PC-9 (cell line): ENCODE results near the gene BORCS5. TPM values are rescaled to one million over a fixed set of nuclear protein-coding genes. Genes with fewer than 3 reads are reported as not detected.

Experiments used
- BruUV-seq: library from RNA; stranded (reverse); fragments of 400-500 nt; replicated peaks from 2 replicates; lab custom pipeline; 2021; lab: Mats Ljungman, UMichigan
- CTCF ChIA-PET: fragments of 300-600 bp; sonication (Branson Sonifier 250); formaldehyde crosslinking; loops from one replicate; lab custom pipeline; 2022; ENCODE audit warnings: antibody characterized with exemption; lab: Charles Lee
- POLR2A ChIA-PET: fragments of 300-600 bp; sonication (Branson Sonifier 250); formaldehyde crosslinking; loops from one replicate; lab custom pipeline; 2022; ENCODE audit warnings: antibody characterized with exemption; ENCODE audit not compliant: unreplicated experiment; lab: Charles Lee
- DNase-seq, 2 experiments: peaks; one replicate each; pipeline versions ENCODE4 v3.0.0 to v3.0.0-alpha.2; 2015 to 2022; ENCODE audit warnings: mixed read lengths in 1 of 2
- H2AFZ ChIP-seq: fragments of 200-600 bp; sonication (generic); 2 replicates; pipeline ENCODE4 v1.8.1; 2017; ENCODE audit warnings: antibody characterized with exemption
- H3F3A ChIP-seq: fragments of 200-600 bp; sonication (generic); 2 replicates; pipeline ENCODE4 v1.8.1; 2017; ENCODE audit warnings: antibody characterized with exemption, mild to moderate bottlenecking, low read depth; ENCODE audit not compliant: insufficient read depth
- H3K27ac ChIP-seq: fragments of 200-600 bp; sonication (generic); 2 replicates; pipeline ENCODE4 v1.6.1; 2016; ENCODE audit warnings: mixed run types
- H3K27me3 ChIP-seq: fragments of 200-600 bp; sonication (generic); 2 replicates; pipeline ENCODE4 v1.6.1; 2016; ENCODE audit warnings: low read depth, mixed run types; ENCODE audit not compliant: insufficient read depth
- H3K36me3 ChIP-seq: fragments of 200-600 bp; sonication (generic); 2 replicates; pipeline ENCODE4 v1.6.1; 2016; ENCODE audit warnings: low read depth, mixed run types
- H3K4me1 ChIP-seq: fragments of 200-600 bp; sonication (generic); replicated peaks from 2 replicates; pipeline ENCODE4 v1.6.1; 2016; ENCODE audit warnings: mixed run types; ENCODE audit not compliant: insufficient read depth
- H3K4me2 ChIP-seq: fragments of 200-600 bp; sonication (generic); 2 replicates; pipeline ENCODE4 v1.6.1; 2017; ENCODE audit warnings: mixed run types
- H3K4me3 ChIP-seq: fragments of 200-600 bp; sonication (generic); 2 replicates; pipeline ENCODE4 v1.6.1; 2016; ENCODE audit warnings: mixed run types
- H3K79me2 ChIP-seq: fragments of 200-600 bp; sonication (generic); 2 replicates; pipeline ENCODE4 v1.6.1; 2017; ENCODE audit warnings: low read depth, mixed run types
- H3K9me2 ChIP-seq: fragments of 200-600 bp; sonication (generic); 2 replicates; pipeline ENCODE4 v1.8.1; 2017; ENCODE audit warnings: mild to moderate bottlenecking; ENCODE audit not compliant: insufficient read depth
- H3K9me3 ChIP-seq: fragments of 200-600 bp; sonication (generic); 2 replicates; pipeline ENCODE4 v1.8.1; 2016; ENCODE audit warnings: low read depth; ENCODE audit not compliant: insufficient read depth
- H4K20me1 ChIP-seq: fragments of 200-600 bp; sonication (generic); 2 replicates; pipeline ENCODE4 v1.8.1; 2017; ENCODE audit not compliant: insufficient read depth
- EZH2 ChIP-seq: fragments of 200-600 bp; sonication (generic); IDR thresholded peaks from 2 replicates; pipeline ENCODE4 v1.8.0; 2017; ENCODE audit warnings: antibody characterized with exemption, low read depth
- intact Hi-C: fragments of 100-400 bp; cut with micrococcal nuclease; formaldehyde crosslinking; loops from one replicate; pipeline ENCODE4 v1.10.0; 2022; ENCODE audit not compliant: unreplicated experiment
- total RNA-seq: library from RNA; stranded (reverse); gene quantifications from 2 replicates; pipeline ENCODE4 v1.2.3, GENCODE V29; 2021
- TF ChIP-seq, protein P1 (sequence below): fragments of 200-600 bp; sonication (generic); conservative IDR thresholded peaks from 2 replicates; pipeline ENCODE4 v1.6.1; 2017; ENCODE audit warnings: mixed run types, antibody characterized with exemption, mild to moderate bottlenecking, moderate library complexity

The BORCS5 gene
- total RNA-seq, 1 experiment from 2014 or later, result 19.7 TPM

DNA sequence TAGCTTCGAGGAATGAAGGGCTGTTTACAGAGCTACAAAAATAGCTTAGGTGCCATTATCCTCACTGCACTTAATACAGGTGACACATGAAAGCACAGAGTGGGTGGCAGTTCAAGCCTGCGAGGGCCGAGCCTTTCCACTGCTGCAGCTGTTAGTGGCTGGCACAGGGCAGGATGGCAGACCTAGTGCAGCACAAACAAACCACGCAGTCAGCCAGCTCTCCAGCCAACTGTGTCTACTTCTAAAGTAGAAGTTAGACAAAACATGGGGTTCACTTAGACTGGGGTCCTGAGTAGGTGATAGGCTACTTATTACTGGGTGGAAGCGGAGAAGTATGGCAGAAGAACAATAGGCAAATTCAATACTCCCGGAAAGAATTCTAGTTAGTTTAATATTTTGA, 110.4 kb downstream of the BORCS5 start:
- ChIA-PET POLR2A (no interaction called here), CTCF (no interaction called here)
- DNase-seq, result no peak
- BruUV-seq, result no TSS peak
- no peak overlapping the region for H3K4me3 ChIP-seq
- TF ChIP-seq, protein P1, sequence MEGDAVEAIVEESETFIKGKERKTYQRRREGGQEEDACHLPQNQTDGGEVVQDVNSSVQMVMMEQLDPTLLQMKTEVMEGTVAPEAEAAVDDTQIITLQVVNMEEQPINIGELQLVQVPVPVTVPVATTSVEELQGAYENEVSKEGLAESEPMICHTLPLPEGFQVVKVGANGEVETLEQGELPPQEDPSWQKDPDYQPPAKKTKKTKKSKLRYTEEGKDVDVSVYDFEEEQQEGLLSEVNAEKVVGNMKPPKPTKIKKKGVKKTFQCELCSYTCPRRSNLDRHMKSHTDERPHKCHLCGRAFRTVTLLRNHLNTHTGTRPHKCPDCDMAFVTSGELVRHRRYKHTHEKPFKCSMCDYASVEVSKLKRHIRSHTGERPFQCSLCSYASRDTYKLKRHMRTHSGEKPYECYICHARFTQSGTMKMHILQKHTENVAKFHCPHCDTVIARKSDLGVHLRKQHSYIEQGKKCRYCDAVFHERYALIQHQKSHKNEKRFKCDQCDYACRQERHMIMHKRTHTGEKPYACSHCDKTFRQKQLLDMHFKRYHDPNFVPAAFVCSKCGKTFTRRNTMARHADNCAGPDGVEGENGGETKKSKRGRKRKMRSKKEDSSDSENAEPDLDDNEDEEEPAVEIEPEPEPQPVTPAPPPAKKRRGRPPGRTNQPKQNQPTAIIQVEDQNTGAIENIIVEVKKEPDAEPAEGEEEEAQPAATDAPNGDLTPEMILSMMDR, result no peak
- no peak for TF ChIP-seq EZH2
- H4K20me1 ChIP-seq, result no peaks in the 10 kb centered on the region
- intact Hi-C loops, result no loop called here
- H3K27ac ChIP-seq, result no peak overlapping the region
- H3K9me2 ChIP-seq, result no peaks in the 10 kb centered on the region
- H3K27me3 ChIP-seq, result no peaks in the 10 kb centered on the region
- H2AFZ ChIP-seq, result no peak overlapping the region
- H3K4me1 ChIP-seq, result no peaks in the 10 kb centered on the region
- no peaks in the 10 kb centered on the region for H3K79me2 ChIP-seq
- no peaks in the 10 kb centered on the region for H3F3A ChIP-seq
- H3K9me3 ChIP-seq, result no peaks in the 10 kb centered on the region
- no peaks in the 10 kb centered on the region for H3K36me3 ChIP-seq
- H3K4me2 ChIP-seq, result no peak overlapping the region

DNA sequence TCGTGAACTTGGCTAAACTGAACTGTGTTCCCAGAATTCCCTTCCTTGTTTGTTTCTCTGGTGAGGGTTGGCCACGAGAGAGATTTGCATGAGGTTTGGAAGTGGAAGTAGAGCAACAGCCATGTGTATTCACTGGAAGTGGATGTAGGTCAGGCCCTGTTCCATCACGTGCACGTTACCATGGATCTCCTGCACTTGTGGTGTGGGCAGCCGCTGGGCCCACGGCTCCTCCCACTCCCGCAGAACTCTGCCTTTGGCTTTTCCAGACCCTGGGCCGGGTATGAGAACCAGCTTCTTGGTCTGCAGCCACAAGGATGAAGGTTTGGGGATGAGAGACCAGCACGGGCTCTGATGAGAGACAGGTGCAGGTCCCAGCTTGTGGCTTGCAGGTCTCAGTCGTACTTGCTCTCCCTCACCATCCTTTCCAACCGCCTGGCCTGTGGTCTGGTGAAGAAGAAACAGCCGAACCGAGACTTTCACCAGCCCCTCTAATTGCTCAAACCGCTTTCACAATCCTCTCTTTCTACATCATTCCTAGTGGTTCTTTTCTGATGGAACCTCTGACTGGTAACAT, 110.9 kb downstream of the BORCS5 start:
- no peak for TF ChIP-seq EZH2
- TF ChIP-seq, protein P1, result no peak
- H3K36me3 ChIP-seq, result no peaks in the 10 kb centered on the region
- H3K27me3 ChIP-seq, result no peaks in the 10 kb centered on the region
- intact Hi-C loops, result no loop called here
- no peaks in the 10 kb centered on the region for H3K79me2 ChIP-seq
- no peak overlapping the region for H2AFZ ChIP-seq
- no peaks in the 10 kb centered on the region for H3K9me2 ChIP-seq
- no peaks in the 10 kb centered on the region for H4K20me1 ChIP-seq
- H3K4me3 ChIP-seq, result no peak overlapping the region
- no peak overlapping the region for H3K4me2 ChIP-seq
- no peaks in the 10 kb centered on the region for H3K4me1 ChIP-seq
- ChIA-PET CTCF (interaction anchor here (0.6 kb wide), 1 partner anchor 576 kb away, joined by 3 read pairs; no protein-coding TSS in a partner anchor), POLR2A (no interaction called here)
- no peak overlapping the region for H3K27ac ChIP-seq
- BruUV-seq, result no TSS peak
- no peaks in the 10 kb centered on the region for H3F3A ChIP-seq
- H3K9me3 ChIP-seq, result no peaks in the 10 kb centered on the region
- DNase-seq, result no peak

DNA sequence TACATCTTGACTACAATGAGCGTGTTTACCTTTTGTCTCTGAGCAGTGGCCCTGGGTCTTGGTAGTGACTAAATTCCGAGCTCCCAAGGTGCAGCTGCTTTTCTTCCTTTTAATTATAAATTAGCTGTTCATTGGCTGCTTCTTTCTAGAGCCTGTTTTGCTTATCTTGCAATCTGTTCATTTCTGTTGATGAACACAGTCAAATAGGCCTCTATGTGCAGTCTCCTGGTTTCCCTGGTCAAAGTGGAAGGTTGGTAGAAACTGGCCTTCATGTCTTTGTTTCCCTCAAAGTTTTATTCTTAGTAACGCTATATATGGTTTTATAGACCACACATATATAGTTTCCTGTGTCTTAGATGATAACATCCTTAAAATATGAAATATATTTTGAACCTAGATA, 111.7 kb downstream of the BORCS5 start:
- intact Hi-C loops, result no loop called here
- no peak overlapping the region for H2AFZ ChIP-seq
- no peaks in the 10 kb centered on the region for H3K27me3 ChIP-seq
- no peaks in the 10 kb centered on the region for H4K20me1 ChIP-seq
- no peaks in the 10 kb centered on the region for H3K9me2 ChIP-seq
- POLR2A ChIA-PET, result no interaction called here
- H3F3A ChIP-seq, result no peaks in the 10 kb centered on the region
- TF ChIP-seq, protein P1, result no peak
- TF ChIP-seq EZH2, result no peak
- H3K9me3 ChIP-seq, result no peaks in the 10 kb centered on the region
- DNase-seq, result no peak
- H3K4me1 ChIP-seq, result no peaks in the 10 kb centered on the region
- H3K4me3 ChIP-seq, result no peak overlapping the region
- CTCF ChIA-PET, result interaction anchor here (0.6 kb wide), 1 partner anchor 577 kb away, joined by 3 read pairs; no protein-coding TSS in a partner anchor
- no peaks in the 10 kb centered on the region for H3K36me3 ChIP-seq
- no TSS peak for BruUV-seq
- no peaks in the 10 kb centered on the region for H3K79me2 ChIP-seq
- H3K27ac ChIP-seq, result no peak overlapping the region
- no peak overlapping the region for H3K4me2 ChIP-seq
